Sigmoid colon (tissue), 7 donors: ENCODE measurements around the gene MYLK. TPM values are rescaled to one million over a fixed set of nuclear protein-coding genes. Genes with fewer than 3 reads are reported as not detected.

Experiments
- DNase-seq: peaks from one replicate; pipeline ENCODE4 v3.0.0-alpha.2; 2019
- H3K27ac ChIP-seq, 4 donors: fragments of 200-600 bp; sonication (generic); one replicate each; pipeline ENCODE4 v1.5.1; 2016 to 2019; ENCODE audit warnings: mild to moderate bottlenecking in 1 of 4
- H3K27me3 ChIP-seq, 3 donors: fragments of 200-600 bp; sonication (generic); one replicate each; pipeline ENCODE4 v1.5.1; 2019; ENCODE audit warnings: mild to moderate bottlenecking in 1 of 3
- H3K36me3 ChIP-seq, 4 donors: fragments of 200-600 bp; sonication (generic); one replicate each; pipeline ENCODE4 v1.5.1; 2016 to 2019
- H3K4me1 ChIP-seq, 4 donors: fragments of 200-600 bp; sonication (generic); one replicate each; pipeline ENCODE4 v1.5.1; 2017 to 2019
- H3K4me3 ChIP-seq, 4 donors: fragments of 200-600 bp; sonication (generic); one replicate each; pipeline ENCODE4 v1.5.1; 2017 to 2019; ENCODE audit warnings: mild to moderate bottlenecking in 2 of 4, moderate library complexity in 1 of 4
- H3K9me3 ChIP-seq, 4 donors: fragments of 200-600 bp in 3 of 4; sonication (generic) in 3 of 4; one replicate each; pipeline versions ENCODE4 v1.5.1 to v1.6.1; 2013 to 2019
- CTCF ChIP-seq, 4 experiments: fragments of 450-650 bp in 3 of 4; fragments of 200-600 bp in 1 of 4; IDR thresholded peaks; one replicate each; pipeline ENCODE4 v1.5.1; 2016 to 2019; ENCODE audit warnings: antibody characterized with exemption in 4 of 4, mild to moderate bottlenecking in 3 of 4, moderate library complexity in 2 of 4
- EP300 ChIP-seq, 4 donors: sonication (generic); formaldehyde crosslinking; IDR thresholded peaks; one replicate each; pipeline ENCODE4 v1.6.1; 2017; ENCODE audit warnings: antibody characterized with exemption in 4 of 4
- POLR2A ChIP-seq, 2 donors: fragments of 450-650 bp; IDR thresholded peaks; one replicate each; pipeline ENCODE4 v1.6.1; 2016; ENCODE audit warnings: antibody characterized with exemption in 2 of 2, mild to moderate bottlenecking in 2 of 2, moderate library complexity in 2 of 2
- POLR2AphosphoS5 ChIP-seq, 4 donors: sonication (generic); formaldehyde crosslinking; IDR thresholded peaks; one replicate each; pipeline ENCODE4 v1.6.1; 2017; ENCODE audit warnings: antibody characterized with exemption in 4 of 4
- WGBS, 2 donors: extraction: QIAGEN DNeasy Blood & Tissue Kit; methylation state at CpG; one replicate each; pipeline ENCODE4 v1.1.7; 2013; 5-methylcytosine and 5-hydroxymethylcytosine counted together
- intact Hi-C: fragments of 100-400 bp; cut with DNase I; formaldehyde crosslinking; loops from one replicate; pipeline ENCODE4 v1.15.1; 2023
- polyA plus RNA-seq, 3 donors: library from polyadenylated mRNA; stranded (reverse); fragments of 200-250 nt; gene quantifications; one replicate each; pipeline ENCODE4 v1.2.3, GENCODE V29; 2013
- total RNA-seq, 4 donors: library from RNA; depleted of rRNA; stranded (reverse); fragments of >200 nt; gene quantifications; one replicate each; pipeline ENCODE4 v1.1.0, GENCODE V29; 2016
- donor health status: healthy with polysubstance abuse.
- donor health status: Bipolar disorder and iron deficiency.
- donor health status: healthy.

Gene MYLK
- total and polyA plus RNA-seq, 7 donors, result 21.5 to 2,153 (median 1,169) TPM

GRCh38 chr3:123586968-123587367, 297.2 kb downstream of the MYLK start:
- Histone ChIP-seq H3K4me3 (no peak overlapping the region), H3K4me1 (peaks cover 0 to 22% (median 12%) of the 10 kb centered on the region in 4 donors), H3K36me3 (no peaks in the 10 kb centered on the region), H3K27ac (no peak overlapping the region), H3K27me3 (no peaks in the 10 kb centered on the region), H3K9me3 (peaks cover 0 to 12% (median 0%) of the 10 kb centered on the region in 4 donors)
- DNase-seq, result no peak
- 81 to 89% methylated on average over 2 of the region's 2 CpGs for WGBS, 2 donors
- intact Hi-C loops, result no loop called here
- no peak for TF ChIP-seq POLR2A (IDR thresholded peaks at IDR 0.05)
- TF ChIP-seq EP300 (IDR thresholded peaks at IDR 0.05), result no peak
- TF ChIP-seq CTCF (IDR thresholded peaks at IDR 0.05), result no peak
- TF ChIP-seq POLR2AphosphoS5 (IDR thresholded peaks at IDR 0.05), result no peak

GRCh38 chr3:123586131-123586530, 298.0 kb downstream of the MYLK start:
- WGBS, 2 donors, result 2 to 6% methylated on average over 10 of the region's 10 CpGs
- H3K4me1 ChIP-seq, result peaks cover 0 to 22% (median 12%) of the 10 kb centered on the region in 4 donors
- peaks cover 0 to 11% (median 0%) of the 10 kb centered on the region in 4 donors for H3K9me3 ChIP-seq
- peaks cover 0 to 4% (median 0%) of the 10 kb centered on the region in 4 donors for H3K36me3 ChIP-seq
- intact Hi-C loops, result no loop called here
- no peak for DNase-seq
- peak overlapping the region; percentile 86 to 99 (median 93) for H3K4me3 ChIP-seq
- H3K27me3 ChIP-seq, result no peaks in the 10 kb centered on the region
- TF ChIP-seq POLR2A (IDR thresholded peaks at IDR 0.05) (no peak), POLR2AphosphoS5 (IDR thresholded peaks at IDR 0.05) (no peak), CTCF (IDR thresholded peaks at IDR 0.05) (no peak), EP300 (IDR thresholded peaks at IDR 0.05) (no peak)
- H3K27ac ChIP-seq, result peak overlapping the region; percentile 91 to 96 (median 95)

GRCh38 chr3:123584988-123585937, 298.9 kb downstream of the MYLK start, which contains the start of gene HACD2:
Gene HACD2, minus strand, starts transcription at chr3:123585053. Its CDS starts 26 bp downstream, at chr3:123585027.
- Histone ChIP-seq H3K4me3 (peak within 1 kb of the TSS; percentile 86 to 99 (median 93)), H3K9me3 (peaks cover 0 to 4% (median 0%) of the 10 kb centered on the region in 4 donors), H3K36me3 (peaks cover 0 to 13% (median 0%) of the 10 kb centered on the region in 4 donors), H3K27ac (peak within 1 kb of the TSS; percentile 91 to 96 (median 95)), H3K27me3 (no peaks in the 10 kb centered on the region), H3K4me1 (peaks cover 0 to 22% (median 12%) of the 10 kb centered on the region in 4 donors)
- intact Hi-C loops, result loop anchor here (2.0 kb wide), 1 partner anchor 138 kb away; no protein-coding TSS in a partner anchor
- no peak for TF ChIP-seq EP300 (IDR thresholded peaks at IDR 0.05)
- peak; percentile 89 to 91 (median 90) for TF ChIP-seq POLR2AphosphoS5 (IDR thresholded peaks at IDR 0.05)
- TF ChIP-seq CTCF (IDR thresholded peaks at IDR 0.05), result no peak
- TF ChIP-seq POLR2A (IDR thresholded peaks at IDR 0.05), result peak; percentile 63 to 79
- peak; percentile 98 for DNase-seq
- WGBS, 2 donors, result 0% methylated on average over 54 of the region's 54 CpGs

- intact Hi-C loops, result loop anchor here (2.0 kb wide), 1 partner anchor 138 kb away; no protein-coding TSS in a partner anchor
- peaks cover 0 to 22% (median 12%) of the 10 kb centered on the region in 4 donors for H3K4me1 ChIP-seq
- no peaks in the 10 kb centered on the region for H3K9me3 ChIP-seq
- H3K27me3 ChIP-seq, result no peaks in the 10 kb centered on the region
- WGBS, 2 donors, result 1% methylated on average over 65 of the region's 65 CpGs
- TF ChIP-seq EP300 (IDR thresholded peaks at IDR 0.05) (no peak), CTCF (IDR thresholded peaks at IDR 0.05) (peak in 1 of 4 experiments; percentile 38)
- H3K27ac ChIP-seq, result peak overlapping the region; percentile 91 to 96 (median 95)
- DNase-seq, result peak; percentile 83
- H3K4me3 ChIP-seq, result peak overlapping the region; percentile 86 to 99 (median 93)
- H3K36me3 ChIP-seq, result peaks cover 0 to 21% (median 0%) of the 10 kb centered on the region in 4 donors
These were observed 299.7 kb downstream of the MYLK start for GRCh38 chr3:123584284-123584987.
